Measurements from ENCODE around the gene DNAJA1.

DNA sequence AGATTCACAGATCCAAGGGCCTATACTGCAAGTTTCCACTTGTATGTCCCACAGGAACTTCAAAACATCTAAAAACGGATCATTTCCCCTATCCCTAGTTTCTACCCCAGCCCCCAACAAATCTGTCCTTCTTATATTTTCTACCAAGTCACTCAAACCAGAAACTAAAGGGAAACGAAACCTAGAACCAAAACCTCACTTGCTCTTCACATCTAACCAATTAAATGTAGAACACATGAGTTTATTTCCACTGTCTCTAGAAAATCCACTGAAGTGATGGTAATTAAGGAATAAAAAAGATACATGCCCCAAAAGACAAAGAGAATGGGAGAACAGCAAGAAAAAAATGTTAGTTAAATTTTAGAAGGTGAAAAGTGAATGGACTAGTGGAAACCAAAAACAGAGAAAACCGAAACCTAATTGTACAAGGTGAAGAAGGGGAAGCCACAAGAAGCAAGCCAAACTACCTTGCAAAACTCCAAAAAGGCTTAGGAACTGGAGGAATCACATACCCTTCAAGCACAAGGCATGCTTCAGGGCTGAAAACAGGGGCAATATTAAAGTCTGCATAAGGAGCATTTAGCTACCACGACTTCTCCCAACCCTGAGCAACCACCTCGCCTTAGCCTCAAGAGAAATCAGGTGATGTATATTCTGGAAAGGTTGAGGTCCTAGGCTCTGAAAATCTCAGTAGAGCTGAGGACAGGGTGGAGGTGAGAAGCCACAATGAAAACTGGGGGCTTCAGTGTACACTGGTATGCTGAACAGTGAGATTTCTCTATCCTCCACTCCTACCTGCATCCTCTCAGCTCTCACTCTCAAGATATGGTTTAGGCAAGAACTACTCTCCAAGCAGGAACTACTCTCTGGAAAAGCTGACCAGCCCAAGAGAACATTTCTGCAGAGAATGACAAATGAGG lies 40.3 kb downstream of the DNAJA1 start:
- TF ChIP-seq, protein P1, sequence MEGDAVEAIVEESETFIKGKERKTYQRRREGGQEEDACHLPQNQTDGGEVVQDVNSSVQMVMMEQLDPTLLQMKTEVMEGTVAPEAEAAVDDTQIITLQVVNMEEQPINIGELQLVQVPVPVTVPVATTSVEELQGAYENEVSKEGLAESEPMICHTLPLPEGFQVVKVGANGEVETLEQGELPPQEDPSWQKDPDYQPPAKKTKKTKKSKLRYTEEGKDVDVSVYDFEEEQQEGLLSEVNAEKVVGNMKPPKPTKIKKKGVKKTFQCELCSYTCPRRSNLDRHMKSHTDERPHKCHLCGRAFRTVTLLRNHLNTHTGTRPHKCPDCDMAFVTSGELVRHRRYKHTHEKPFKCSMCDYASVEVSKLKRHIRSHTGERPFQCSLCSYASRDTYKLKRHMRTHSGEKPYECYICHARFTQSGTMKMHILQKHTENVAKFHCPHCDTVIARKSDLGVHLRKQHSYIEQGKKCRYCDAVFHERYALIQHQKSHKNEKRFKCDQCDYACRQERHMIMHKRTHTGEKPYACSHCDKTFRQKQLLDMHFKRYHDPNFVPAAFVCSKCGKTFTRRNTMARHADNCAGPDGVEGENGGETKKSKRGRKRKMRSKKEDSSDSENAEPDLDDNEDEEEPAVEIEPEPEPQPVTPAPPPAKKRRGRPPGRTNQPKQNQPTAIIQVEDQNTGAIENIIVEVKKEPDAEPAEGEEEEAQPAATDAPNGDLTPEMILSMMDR (conservative IDR thresholded peaks at IDR 0.05; ENCODE audit: low read length): no peak
- TF ChIP-seq EZH2phosphoT487 (IDR thresholded peaks at IDR 0.05; ENCODE audit: borderline replicate concordance): no peak

Data from Loucy (cell line).